ENCODE measurements around the gene TMEM182. TPM values are rescaled to one million over a fixed set of nuclear protein-coding genes. Genes with fewer than 3 reads are reported as not detected.

The TMEM182 gene
- polyA plus RNA-seq, 1 donor (not counting 4 experiments of a cell fraction or from before 2014, with no cell fraction given) = 3.5 TPM

DNA sequence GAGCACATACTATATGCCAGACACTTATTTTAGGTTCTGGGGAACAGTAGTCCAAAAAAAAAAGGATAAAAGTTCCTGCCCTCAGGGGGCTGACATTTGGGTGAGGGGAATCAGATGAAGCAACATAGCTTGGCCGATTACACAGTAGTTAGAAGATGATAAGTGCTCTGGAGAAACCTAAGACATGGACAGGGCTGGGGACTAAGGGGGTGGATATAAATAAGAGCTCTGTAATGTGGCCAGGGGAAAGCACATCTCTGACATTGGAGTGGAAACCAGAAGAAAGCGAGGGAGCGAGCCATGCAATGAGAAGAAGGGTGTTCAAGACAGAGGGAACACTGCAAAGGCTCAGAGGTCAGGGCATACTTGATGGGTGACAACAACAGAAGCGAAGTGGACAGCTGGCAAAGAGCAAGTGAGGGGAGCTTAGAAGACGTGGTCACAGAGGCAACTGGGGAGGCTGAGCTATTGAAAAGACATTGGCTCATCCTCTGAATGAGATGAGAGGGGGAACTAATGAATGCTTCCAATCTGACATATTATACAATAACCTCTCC is 11.4 kb downstream of the TMEM182 start:
- Histone ChIP-seq H3K4me1 (ENCODE audit: control insufficient read depth, extremely low read depth, insufficient read depth, low read length) (no peaks in the 10 kb centered on the region), H3K27ac (ENCODE audit: control insufficient read depth, insufficient read depth, low read length) (no peak overlapping the region), H4K20me1 (ENCODE audit: control insufficient read depth, extremely low read depth, insufficient read depth, low read length) (no peaks in the 10 kb centered on the region), H3K27me3 (ENCODE audit: control insufficient read depth, extremely low read depth, insufficient read depth, low read length) (no peaks in the 10 kb centered on the region), H3K4me2 (ENCODE audit: control insufficient read depth, extremely low read depth, insufficient read depth, low read depth, low read length) (no peak overlapping the region), H3K4me3 (ENCODE audit: control insufficient read depth in 2 of 3, extremely low read depth in 1 of 3, insufficient read depth in 2 of 3, low read depth in 1 of 3, low read length in 3 of 3) (no peak overlapping the region), H2AFZ (ENCODE audit: control insufficient read depth, low read length) (no peak overlapping the region), H3K9ac (ENCODE audit: control insufficient read depth, extremely low read depth, insufficient read depth, low read length) (no peak overlapping the region), H3K79me2 (ENCODE audit: control insufficient read depth, insufficient read depth, low read length) (no peaks in the 10 kb centered on the region), H3K9me3 (ENCODE audit: control insufficient read depth, low read depth, low read length) (no peaks in the 10 kb centered on the region), H3K36me3 (ENCODE audit: control insufficient read depth in 2 of 2, extremely low read depth in 1 of 2, insufficient read depth in 2 of 2, low read length in 2 of 2) (no peaks in the 10 kb centered on the region), H3K9me1 (ENCODE audit: control insufficient read depth, extremely low read depth, insufficient read depth, low read length) (no peaks in the 10 kb centered on the region)
- TF ChIP-seq, protein P1, sequence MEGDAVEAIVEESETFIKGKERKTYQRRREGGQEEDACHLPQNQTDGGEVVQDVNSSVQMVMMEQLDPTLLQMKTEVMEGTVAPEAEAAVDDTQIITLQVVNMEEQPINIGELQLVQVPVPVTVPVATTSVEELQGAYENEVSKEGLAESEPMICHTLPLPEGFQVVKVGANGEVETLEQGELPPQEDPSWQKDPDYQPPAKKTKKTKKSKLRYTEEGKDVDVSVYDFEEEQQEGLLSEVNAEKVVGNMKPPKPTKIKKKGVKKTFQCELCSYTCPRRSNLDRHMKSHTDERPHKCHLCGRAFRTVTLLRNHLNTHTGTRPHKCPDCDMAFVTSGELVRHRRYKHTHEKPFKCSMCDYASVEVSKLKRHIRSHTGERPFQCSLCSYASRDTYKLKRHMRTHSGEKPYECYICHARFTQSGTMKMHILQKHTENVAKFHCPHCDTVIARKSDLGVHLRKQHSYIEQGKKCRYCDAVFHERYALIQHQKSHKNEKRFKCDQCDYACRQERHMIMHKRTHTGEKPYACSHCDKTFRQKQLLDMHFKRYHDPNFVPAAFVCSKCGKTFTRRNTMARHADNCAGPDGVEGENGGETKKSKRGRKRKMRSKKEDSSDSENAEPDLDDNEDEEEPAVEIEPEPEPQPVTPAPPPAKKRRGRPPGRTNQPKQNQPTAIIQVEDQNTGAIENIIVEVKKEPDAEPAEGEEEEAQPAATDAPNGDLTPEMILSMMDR (optimal IDR thresholded peaks at IDR 0.05 in 1 of 3, IDR thresholded peaks at IDR 0.05 in 1 of 3, conservative IDR thresholded peaks at IDR 0.05 in 1 of 3; ENCODE audit: extremely low read depth in 1 of 3, insufficient read depth in 2 of 3, low read length in 3 of 3) = no peak
- TF ChIP-seq EZH2 (IDR thresholded peaks at IDR 0.05; ENCODE audit: low read length) = no peak
- no peak for DNase-seq (ENCODE audit: low read depth, low spot score)
- dilution Hi-C loops (cut with MboI; ENCODE audit: extremely low pct_ligation_motif_present, low sequenced_read_pairs) = no loop called here
- no peak for FAIRE-seq

DNA sequence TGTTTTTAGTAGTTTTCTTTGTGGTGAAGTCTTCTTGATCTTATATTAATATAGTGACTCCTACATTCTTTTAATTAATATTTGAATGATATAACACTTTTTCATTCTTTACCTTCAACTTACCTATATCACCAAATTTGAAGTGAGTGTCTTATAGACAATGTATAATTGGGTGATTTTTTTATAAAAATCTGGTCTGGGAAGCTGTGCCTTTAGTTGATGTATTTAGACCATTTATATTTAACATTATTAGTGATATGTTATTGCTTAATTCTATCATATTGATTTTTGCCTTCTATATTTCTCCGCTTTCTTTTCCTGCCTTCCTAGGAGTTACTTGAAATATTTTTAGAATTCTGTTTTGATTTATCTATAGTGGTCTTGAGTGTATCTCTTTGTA is 16.4 kb downstream of the TMEM182 start:
- Histone ChIP-seq H3K4me1 (ENCODE audit: control insufficient read depth, extremely low read depth, insufficient read depth, low read length) (no peaks in the 10 kb centered on the region), H2AFZ (ENCODE audit: control insufficient read depth, low read length) (no peak overlapping the region), H3K9ac (ENCODE audit: control insufficient read depth, extremely low read depth, insufficient read depth, low read length) (no peak overlapping the region), H3K27ac (ENCODE audit: control insufficient read depth, insufficient read depth, low read length) (no peak overlapping the region), H3K36me3 (ENCODE audit: control insufficient read depth in 2 of 2, extremely low read depth in 1 of 2, insufficient read depth in 2 of 2, low read length in 2 of 2) (no peaks in the 10 kb centered on the region), H3K27me3 (ENCODE audit: control insufficient read depth, extremely low read depth, insufficient read depth, low read length) (no peaks in the 10 kb centered on the region), H4K20me1 (ENCODE audit: control insufficient read depth, extremely low read depth, insufficient read depth, low read length) (no peaks in the 10 kb centered on the region), H3K79me2 (ENCODE audit: control insufficient read depth, insufficient read depth, low read length) (no peaks in the 10 kb centered on the region), H3K9me1 (ENCODE audit: control insufficient read depth, extremely low read depth, insufficient read depth, low read length) (no peaks in the 10 kb centered on the region), H3K4me3 (ENCODE audit: control insufficient read depth in 2 of 3, extremely low read depth in 1 of 3, insufficient read depth in 2 of 3, low read depth in 1 of 3, low read length in 3 of 3) (no peak overlapping the region), H3K4me2 (ENCODE audit: control insufficient read depth, extremely low read depth, insufficient read depth, low read depth, low read length) (no peak overlapping the region), H3K9me3 (ENCODE audit: control insufficient read depth, low read depth, low read length) (no peaks in the 10 kb centered on the region)
- TF ChIP-seq, protein P1 (optimal IDR thresholded peaks at IDR 0.05 in 1 of 3, IDR thresholded peaks at IDR 0.05 in 1 of 3, conservative IDR thresholded peaks at IDR 0.05 in 1 of 3; ENCODE audit: extremely low read depth in 1 of 3, insufficient read depth in 2 of 3, low read length in 3 of 3) = no peak
- no peak for TF ChIP-seq EZH2 (IDR thresholded peaks at IDR 0.05; ENCODE audit: low read length)
- FAIRE-seq (no peak), DNase-seq (ENCODE audit: low read depth, low spot score) (no peak)
- dilution Hi-C loops (cut with MboI; ENCODE audit: extremely low pct_ligation_motif_present, low sequenced_read_pairs) = no loop called here

Measured in keratinocyte (primary cell).